Mesothelial cell of epicardium (in vitro differentiated cells): ENCODE measurements around the gene DYNC2LI1. TPM values are rescaled to one million over a fixed set of nuclear protein-coding genes. Genes with fewer than 3 reads are reported as not detected.
A peak's percentile ranks its signal among the peaks of the same experiment; 100 is the strongest.

Experiments
- DNase-seq, 2 experiments: peaks; one replicate each; pipeline ENCODE4 v3.0.0; 2021; ENCODE audit warnings: low spot score in 2 of 2; ENCODE audit not compliant: unreplicated experiment in 2 of 2
- H3K27ac Mint-ChIP-seq: 2 replicates; pipeline ENCODE4 v1.8.0; 2021; ENCODE audit warnings: mixed read lengths
- H3K27me3 Mint-ChIP-seq: 2 replicates; pipeline ENCODE4 v1.8.0; 2021; ENCODE audit warnings: low read depth, mixed read lengths
- H3K36me3 Mint-ChIP-seq: 2 replicates; pipeline ENCODE4 v1.8.0; 2021; ENCODE audit warnings: mixed read lengths
- H3K4me1 Mint-ChIP-seq: 2 replicates; pipeline ENCODE4 v1.8.0; 2021; ENCODE audit warnings: mixed read lengths
- H3K4me3 Mint-ChIP-seq: 2 replicates; pipeline ENCODE4 v1.8.0; 2021; ENCODE audit warnings: mild to moderate bottlenecking, moderate library complexity, mixed read lengths
- H3K9me3 Mint-ChIP-seq: 2 replicates; pipeline ENCODE4 v1.8.0; 2021; ENCODE audit warnings: mixed read lengths
- CTCF ChIP-seq: fragments of 200-600 bp; sonication (generic); IDR thresholded peaks from one replicate; pipeline ENCODE4 v1.5.0; 2021; ENCODE audit warnings: antibody characterized with exemption; ENCODE audit not compliant: unreplicated experiment
- total RNA-seq: library from RNA; stranded (reverse); gene quantifications from 3 replicates; pipeline ENCODE4 v1.2.1, GENCODE V29; 2021

The DYNC2LI1 gene
- total RNA-seq, 1 donor from 2014 or later: 30.7 TPM

GRCh38 chr2:43763091-43763490, 10.7 kb upstream of the DYNC2LI1 start:
- Mint-ChIP-seq H3K36me3 (peaks cover 3% of the 10 kb centered on the region), H3K4me3 (no peak overlapping the region), H3K27me3 (peaks cover 4% of the 10 kb centered on the region), H3K4me1 (peaks cover 6% of the 10 kb centered on the region), H3K27ac (no peak overlapping the region), H3K9me3 (no peaks in the 10 kb centered on the region)
- TF ChIP-seq CTCF: no peak
- DNase-seq: no peak

GRCh38 chr2:43764086-43764705, 9.6 kb upstream of the DYNC2LI1 start:
- TF ChIP-seq CTCF: no peak
- H3K9me3 Mint-ChIP-seq: no peaks in the 10 kb centered on the region
- no peak for DNase-seq
- H3K27me3 Mint-ChIP-seq: peaks cover 5% of the 10 kb centered on the region
- H3K4me3 Mint-ChIP-seq: no peak overlapping the region
- H3K36me3 Mint-ChIP-seq: peaks cover 3% of the 10 kb centered on the region
- peaks cover 1% of the 10 kb centered on the region for H3K4me1 Mint-ChIP-seq
- H3K27ac Mint-ChIP-seq: no peak overlapping the region

- no peak overlapping the region for H3K4me3 Mint-ChIP-seq
- no peak for TF ChIP-seq CTCF
- no peak overlapping the region for H3K27ac Mint-ChIP-seq
- H3K9me3 Mint-ChIP-seq: no peaks in the 10 kb centered on the region
- peaks cover 3% of the 10 kb centered on the region for H3K36me3 Mint-ChIP-seq
- H3K27me3 Mint-ChIP-seq: peaks cover 10% of the 10 kb centered on the region
- no peak for DNase-seq
- H3K4me1 Mint-ChIP-seq: no peaks in the 10 kb centered on the region
Observed at GRCh38 chr2:43766006-43766405, 7.8 kb upstream of the DYNC2LI1 start.

- peaks cover 9% of the 10 kb centered on the region for H3K4me1 Mint-ChIP-seq
- peak overlapping the region; percentile 100 for H3K27ac Mint-ChIP-seq
- TF ChIP-seq CTCF: no peak
- H3K36me3 Mint-ChIP-seq: peaks cover 8% of the 10 kb centered on the region
- H3K9me3 Mint-ChIP-seq: no peaks in the 10 kb centered on the region
- DNase-seq: no peak
- H3K27me3 Mint-ChIP-seq: peaks cover 3% of the 10 kb centered on the region
- peak overlapping the region; percentile 96 for H3K4me3 Mint-ChIP-seq
Observed at GRCh38 chr2:43774617-43775016, 778 bp downstream of the DYNC2LI1 start.

GRCh38 chr2:43776324-43776723, 2.5 kb downstream of the DYNC2LI1 start:
- TF ChIP-seq CTCF: no peak
- H3K36me3 Mint-ChIP-seq: peaks cover 16% of the 10 kb centered on the region
- H3K4me3 Mint-ChIP-seq: no peak overlapping the region

More at GRCh38 chr2:43776324-43776723, 2.5 kb downstream of the DYNC2LI1 start:
- DNase-seq: no peak
- H3K4me1 Mint-ChIP-seq: peaks cover 9% of the 10 kb centered on the region
- no peak overlapping the region for H3K27ac Mint-ChIP-seq
- H3K9me3 Mint-ChIP-seq: no peaks in the 10 kb centered on the region
- H3K27me3 Mint-ChIP-seq: no peaks in the 10 kb centered on the region
